Smooth muscle cell (in vitro differentiated cells): ENCODE results near the gene TMPRSS12. TPM values are rescaled to one million over a fixed set of nuclear protein-coding genes. Genes with fewer than 3 reads are reported as not detected.
"Not testable (repeated sequence)": the region's sequence is repeated elsewhere in the genome, so short reads cannot be mapped to it uniquely, and the experiment has no call there.

Experiments used
- DNase-seq: peaks from one replicate; lab custom pipeline; 2025; ENCODE audit not compliant: unreplicated experiment; lab: John Stamatoyannopoulos, UW
- H2AFZ ChIP-seq: fragments of 200-600 bp; sonication (generic); 2 replicates; pipeline ENCODE4 v1.6.0; 2016; ENCODE audit warnings: antibody characterized with exemption, low read depth, mild to moderate bottlenecking
- H3F3A ChIP-seq: fragments of 200-600 bp; sonication (generic); 2 replicates; pipeline ENCODE4 v1.6.0; 2017; ENCODE audit warnings: antibody characterized with exemption, low read depth
- H3K27ac ChIP-seq: fragments of 200-600 bp; sonication (generic); 2 replicates; pipeline ENCODE4 v1.5.1; 2016; ENCODE audit warnings: low read depth, mild to moderate bottlenecking
- H3K27me3 ChIP-seq: fragments of 200-600 bp; sonication (generic); 2 replicates; pipeline ENCODE4 v1.6.1; 2016; ENCODE audit warnings: low read depth, mild to moderate bottlenecking
- H3K36me3 ChIP-seq: fragments of 200-600 bp; sonication (generic); 2 replicates; pipeline ENCODE4 v1.5.1; 2016; ENCODE audit warnings: low read depth
- H3K4me1 ChIP-seq: fragments of 200-600 bp; sonication (generic); 2 replicates; pipeline ENCODE4 v1.5.1; 2016; ENCODE audit warnings: low read depth
- H3K4me2 ChIP-seq: fragments of 200-600 bp; sonication (generic); 2 replicates; pipeline ENCODE4 v1.6.0; 2016; ENCODE audit warnings: mild to moderate bottlenecking
- H3K4me3 ChIP-seq: fragments of 200-600 bp; sonication (generic); 2 replicates; pipeline ENCODE4 v1.5.1; 2016; ENCODE audit warnings: mild to moderate bottlenecking
- H3K79me2 ChIP-seq: fragments of 200-600 bp; sonication (generic); 2 replicates; pipeline ENCODE4 v1.6.0; 2016; ENCODE audit warnings: low read depth, mild to moderate bottlenecking
- H3K9ac ChIP-seq: fragments of 200-600 bp; sonication (generic); 2 replicates; pipeline ENCODE4 v1.6.0; 2016; ENCODE audit warnings: low read depth
- H3K9me3 ChIP-seq: fragments of 200-600 bp; sonication (generic); replicated peaks from 2 replicates; pipeline ENCODE4 v1.5.1; 2016; ENCODE audit warnings: low read depth
- H4K20me1 ChIP-seq: fragments of 200-600 bp; sonication (generic); 2 replicates; pipeline ENCODE4 v1.6.0; 2016; ENCODE audit warnings: low read depth
- CTCF ChIP-seq: fragments of 200-600 bp; sonication (generic); IDR thresholded peaks from 2 replicates; pipeline ENCODE4 v1.5.1; 2017; ENCODE audit warnings: borderline replicate concordance, mild to moderate bottlenecking, antibody characterized with exemption; ENCODE audit not compliant: insufficient read depth, poor library complexity, severe bottlenecking
- WGBS: methylation state at CpG from one replicate; pipeline ENCODE4 v1.1.7; 2016; ENCODE audit warnings: low lambda C conversion rate; 5-methylcytosine and 5-hydroxymethylcytosine counted together
- polyA plus RNA-seq: library from polyadenylated mRNA; unstranded; fragments of >200 nt; fragmentation: Nextera tagmentation; extraction: Ambion mirVana; gene quantifications from 2 replicates; pipeline ENCODE4 v1.2.1, GENCODE V29; 2016
- total RNA-seq: library from RNA; depleted of rRNA; stranded (reverse); fragments of >200 nt; gene quantifications from 2 replicates; pipeline ENCODE4 v1.2.3, GENCODE V29; 2014

The TMPRSS12 gene
- total and polyA plus RNA-seq, 2 experiments from 2014 or later = not detected

GRCh38 chr12:50806176-50806575 is 36.5 kb upstream of the TMPRSS12 start:
- no peak for TF ChIP-seq CTCF
- Histone ChIP-seq H3K9ac (no peak overlapping the region), H3K4me3 (no peak overlapping the region), H3K79me2 (no peaks in the 10 kb centered on the region), H2AFZ (no peak overlapping the region), H3K4me2 (no peak overlapping the region), H3K36me3 (no peaks in the 10 kb centered on the region), H3K4me1 (no peaks in the 10 kb centered on the region), H3K27ac (no peak overlapping the region), H3K9me3 (no peaks in the 10 kb centered on the region), H3K27me3 (no peaks in the 10 kb centered on the region), H3F3A (no peaks in the 10 kb centered on the region), H4K20me1 (no peaks in the 10 kb centered on the region)
- 98% methylated on average over 4 of the region's 4 CpGs for WGBS
- no peak for DNase-seq

GRCh38 chr12:50809131-50809530 is 33.6 kb upstream of the TMPRSS12 start:
- H2AFZ ChIP-seq, H3K27ac ChIP-seq, H3K4me3 ChIP-seq, H3K79me2 ChIP-seq, DNase-seq, H3K9ac ChIP-seq, H3K36me3 ChIP-seq, H3K9me3 ChIP-seq, H3K4me1 ChIP-seq, H3K4me2 ChIP-seq, H3K27me3 ChIP-seq, H3F3A ChIP-seq, H4K20me1 ChIP-seq: not testable (repeated sequence)
- over 99% methylated on average over 4 of the region's 4 CpGs for WGBS

- H2AFZ ChIP-seq, H3K4me2 ChIP-seq, H4K20me1 ChIP-seq, H3K79me2 ChIP-seq, H3K9ac ChIP-seq, H3K27ac ChIP-seq, H3K4me3 ChIP-seq, H3K9me3 ChIP-seq, H3K4me1 ChIP-seq, H3F3A ChIP-seq, H3K27me3 ChIP-seq, DNase-seq: not testable (repeated sequence)
- H3K36me3 ChIP-seq = peaks cover 22% of the 10 kb centered on the region
- 98% methylated on average over 7 of the region's 7 CpGs for WGBS
Measured at GRCh38 chr12:50814921-50815320, 27.8 kb upstream of the TMPRSS12 start.

- H3K4me2 ChIP-seq = no peak overlapping the region
- no peak overlapping the region for H3K4me3 ChIP-seq
- H4K20me1 ChIP-seq = no peaks in the 10 kb centered on the region
- H3K9me3 ChIP-seq = no peaks in the 10 kb centered on the region
- no peak for TF ChIP-seq CTCF
- H3K9ac ChIP-seq = no peak overlapping the region
- H3K36me3 ChIP-seq = peaks cover 17% of the 10 kb centered on the region
- H3K27ac ChIP-seq = no peak overlapping the region
- no peak overlapping the region for H2AFZ ChIP-seq
- no peak for DNase-seq
- H3K27me3 ChIP-seq = no peaks in the 10 kb centered on the region
- no peaks in the 10 kb centered on the region for H3K79me2 ChIP-seq
- no peaks in the 10 kb centered on the region for H3K4me1 ChIP-seq
- H3F3A ChIP-seq = peaks cover 4% of the 10 kb centered on the region
Measured at GRCh38 chr12:50820177-50820576, 22.5 kb upstream of the TMPRSS12 start.

GRCh38 chr12:50822082-50822481 is 20.6 kb upstream of the TMPRSS12 start:
- H3K36me3 ChIP-seq = peaks cover 8% of the 10 kb centered on the region
- H4K20me1 ChIP-seq = no peaks in the 10 kb centered on the region
- no peaks in the 10 kb centered on the region for H3K4me1 ChIP-seq
- H3K27ac ChIP-seq = no peak overlapping the region
- no peak for TF ChIP-seq CTCF
- no peak overlapping the region for H2AFZ ChIP-seq
- no peak overlapping the region for H3K4me2 ChIP-seq
- WGBS = 100% methylated on average over 1 of the region's 1 CpG
- H3K9me3 ChIP-seq = no peaks in the 10 kb centered on the region
- no peak for DNase-seq
- H3K79me2 ChIP-seq = no peaks in the 10 kb centered on the region
- H3K4me3 ChIP-seq = no peak overlapping the region
- H3F3A ChIP-seq = peaks cover 4% of the 10 kb centered on the region
- H3K27me3 ChIP-seq = no peaks in the 10 kb centered on the region
- H3K9ac ChIP-seq = no peak overlapping the region

GRCh38 chr12:50823724-50824123 is 19.0 kb upstream of the TMPRSS12 start:
- WGBS = 96% methylated on average over 11 of the region's 11 CpGs

More at GRCh38 chr12:50823724-50824123, 19.0 kb upstream of the TMPRSS12 start:
- not testable (repeated sequence) for H4K20me1 ChIP-seq, H3K9me3 ChIP-seq, H3K4me2 ChIP-seq, H3K27ac ChIP-seq, H3K4me3 ChIP-seq, H3K4me1 ChIP-seq, DNase-seq, H2AFZ ChIP-seq, H3K36me3 ChIP-seq, H3K79me2 ChIP-seq, H3K9ac ChIP-seq, H3F3A ChIP-seq, H3K27me3 ChIP-seq
